ENCODE data around the gene KLRF2. TPM values are rescaled to one million over a fixed set of nuclear protein-coding genes. Genes with fewer than 3 reads are reported as not detected.

KLRF2 gene
- total RNA-seq, 1 experiment from 2014 or later = not detected

DNA sequence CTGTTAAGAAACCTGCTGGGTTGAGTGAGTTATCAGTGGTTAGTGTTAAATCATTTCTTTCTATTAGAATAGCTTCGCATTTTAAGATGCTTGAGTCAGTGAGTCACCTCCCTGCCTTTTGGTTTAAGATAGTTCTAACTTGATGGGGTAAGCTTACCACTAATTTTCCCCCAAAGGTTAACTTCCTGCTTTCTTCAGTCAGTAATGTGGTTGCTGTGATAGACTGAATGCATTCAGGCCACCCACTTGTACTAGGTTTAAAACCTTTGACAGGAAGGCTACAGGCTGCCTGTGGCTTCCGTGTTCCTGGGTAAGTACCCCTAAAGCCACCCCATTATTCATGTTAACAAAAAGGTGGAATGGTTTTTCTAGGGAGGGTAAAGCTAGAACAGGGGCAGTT, 25.6 kb downstream of the KLRF2 start:
- Histone ChIP-seq H4K5ac (ENCODE audit: insufficient read length, low read depth, low read length) (no peak overlapping the region), H3K23me2 (ENCODE audit: insufficient read length, low read depth, low read length, poor library complexity, severe bottlenecking) (no peaks in the 10 kb centered on the region), H3K27me3 (ENCODE audit: insufficient read depth, low read length) (no peaks in the 10 kb centered on the region), H3K4me1 (ENCODE audit: insufficient read depth, low read length) (no peaks in the 10 kb centered on the region), H4K8ac (replicated peaks; ENCODE audit: insufficient read length, low read depth, low read length) (no peak overlapping the region), H3K14ac (ENCODE audit: insufficient read depth, low read length) (no peak overlapping the region), H2AK5ac (ENCODE audit: insufficient read length, low read length) (no peak overlapping the region), H3K9me3 (ENCODE audit: control insufficient read depth, low read depth, low read length) (peaks cover 13% of the 10 kb centered on the region), H2BK5ac (ENCODE audit: insufficient read length, low read length) (no peak overlapping the region), H3K23ac (ENCODE audit: insufficient read length, low read depth, low read length) (no peak overlapping the region), H3K27ac (ENCODE audit: insufficient read length, low read depth, low read length) (no peak overlapping the region), H3K18ac (ENCODE audit: insufficient read length, low read depth, low read length) (no peak overlapping the region), H2BK12ac (ENCODE audit: insufficient read length, low read depth, low read length) (no peak overlapping the region), H3K79me1 (ENCODE audit: insufficient read depth, low read depth, low read length, poor library complexity, severe bottlenecking) (no peaks in the 10 kb centered on the region), H3K4me2 (ENCODE audit: insufficient read depth, insufficient read length, low read length) (no peak overlapping the region), H3K9ac (ENCODE audit: extremely low read depth, insufficient read length, low read length) (no peak overlapping the region), H3K56ac (ENCODE audit: insufficient read length, low read depth, low read length) (no peak overlapping the region), H4K20me1 (ENCODE audit: control insufficient read depth, insufficient read depth, insufficient read length) (no peaks in the 10 kb centered on the region), H2AFZ (ENCODE audit: low read length) (no peak overlapping the region), H2BK120ac (ENCODE audit: low read depth, low read length, poor library complexity, severe bottlenecking) (no peak overlapping the region), H3K79me2 (ENCODE audit: insufficient read depth, low read length) (no peaks in the 10 kb centered on the region), H4K91ac (ENCODE audit: insufficient read length, low read depth, low read length) (no peak overlapping the region), H2BK15ac (ENCODE audit: low read depth, low read length) (no peak overlapping the region), H3K4ac (ENCODE audit: low read depth, low read length) (no peak overlapping the region), H3T11ph (ENCODE audit: low read length) (no peak overlapping the region), H2BK20ac (ENCODE audit: low read depth, low read length, poor library complexity, severe bottlenecking) (no peak overlapping the region)
- peaks cover 20 to 50% (median 47%) of the 10 kb centered on the region in 3 experiments for H3K36me3 Mint-ChIP-seq (ENCODE audit: insufficient read depth in 1 of 3, low read depth in 3 of 3)
- no peaks in the 10 kb centered on the region for H3K4me1 Mint-ChIP-seq
- no peak for TF ChIP-seq CTCF (conservative IDR thresholded peaks at IDR 0.05)
- WGBS (ENCODE audit: extremely low coverage, insufficient read length, low lambda C conversion rate) = no CpG with 5 or more reads among the region's 2 CpGs
- no peak for DNase-seq
- H3K9me3 Mint-ChIP-seq = peaks cover 48 to 50% of the 10 kb centered on the region in 2 experiments
- H3K27me3 Mint-ChIP-seq (ENCODE audit: low read depth) = peaks cover 2% of the 10 kb centered on the region; the same call in 1 of the 2 replicates
- H3K4me3 Mint-ChIP-seq = no peak overlapping the region
- H3K27ac Mint-ChIP-seq = no peak overlapping the region

Data from H9 (cell line).